ENCODE measurements around the gene FOXE1. TPM values are rescaled to one million over a fixed set of nuclear protein-coding genes. Genes with fewer than 3 reads are reported as not detected.
A peak's percentile ranks its signal among the peaks of the same experiment; 100 is the strongest.

The FOXE1 gene
- total and polyA plus RNA-seq, 10 of the 15 experiments (the other 5 are each of a cell fraction or from before 2014, with no cell fraction given), result not detected

- in situ Hi-C loops (cut with MboI), result no loop called here
- ATAC-seq (no peak), DNase-seq (ENCODE audit: low read depth, low spot score) (no peak), FAIRE-seq (no peak)
- CTCF ChIA-PET, result no interaction called here
- Histone ChIP-seq H3K27ac (ENCODE audit: control insufficient read depth, insufficient read depth) (no peak overlapping the region), H3K9me3 (replicated peaks; ENCODE audit: control insufficient read depth, insufficient read depth, low read length) (no peaks in the 10 kb centered on the region), H3K9ac (ENCODE audit: control insufficient read depth, insufficient read depth, low read length) (no peak overlapping the region), H3K4me3 (no peak overlapping the region), H3K4me2 (ENCODE audit: control insufficient read depth, insufficient read depth) (peak overlapping the region; percentile 77), H3K79me2 (ENCODE audit: control insufficient read depth, insufficient read depth, low read length) (no peaks in the 10 kb centered on the region), H3K36me3 (ENCODE audit: control insufficient read depth in 2 of 2, insufficient read depth in 2 of 2, low read length in 1 of 2) (no peaks in the 10 kb centered on the region), H2AFZ (ENCODE audit: control insufficient read depth, low read depth, low read length) (no peak overlapping the region), H4K20me1 (ENCODE audit: control insufficient read depth, insufficient read depth) (no peaks in the 10 kb centered on the region), H3K4me1 (ENCODE audit: control insufficient read depth, insufficient read depth, low read length) (no peaks in the 10 kb centered on the region; the same call in 1 of the 2 replicates), H3K27me3 (replicated peaks in 1 of 2; ENCODE audit: control insufficient read depth in 2 of 2, insufficient read depth in 2 of 2, low read length in 1 of 2) (peaks cover 0 to 2% of the 10 kb centered on the region in 2 experiments; a peak in 1 of 4 replicates)
- SMC1A ChIA-PET (ENCODE audit: uncharacterized antibody, unreplicated experiment), result no interaction called here
- intact Hi-C loops (cut with micrococcal nuclease; ENCODE audit: unreplicated experiment), result no loop called here
- 97% methylated on average over 4 of the region's 5 CpGs for WGBS (ENCODE audit: insufficient coverage, insufficient replicate concordance, low lambda C conversion rate, missing lambda C conversion rate)
- POLR2A ChIA-PET, result no interaction called here
- TF ChIP-seq SP1 (IDR thresholded peaks at IDR 0.05; ENCODE audit: low read depth, low read length) (no peak), MAX (IDR thresholded peaks at IDR 0.05; ENCODE audit: low read depth, low read length) (no peak), USF2 (IDR thresholded peaks at IDR 0.05; ENCODE audit: borderline replicate concordance, low read depth, low read length) (no peak), NBN (IDR thresholded peaks at IDR 0.05) (no peak), NFIC (IDR thresholded peaks at IDR 0.05; ENCODE audit: low read depth, low read length) (no peak), ZNF24 (IDR thresholded peaks at IDR 0.05) (no peak), RAD21 (IDR thresholded peaks at IDR 0.05; ENCODE audit: insufficient read depth, low read depth, low read length) (no peak), PML (IDR thresholded peaks at IDR 0.05; ENCODE audit: low read length) (no peak)
- RAD21 ChIA-PET (ENCODE audit: unreplicated experiment), result no interaction called here
- BruUV-seq (replicated peaks), result no TSS peak
These were observed 49.0 kb upstream of the FOXE1 start for GRCh38 chr9:97804059-97804365.

GRCh38 chr9:97806721-97807120 is 46.3 kb upstream of the FOXE1 start:
- Histone ChIP-seq H3K4me3 (no peak overlapping the region), H2AFZ (ENCODE audit: control insufficient read depth, low read depth, low read length) (no peak overlapping the region), H3K27ac (ENCODE audit: control insufficient read depth, insufficient read depth) (no peak overlapping the region), H3K4me2 (ENCODE audit: control insufficient read depth, insufficient read depth) (no peak overlapping the region), H3K79me2 (ENCODE audit: control insufficient read depth, insufficient read depth, low read length) (no peaks in the 10 kb centered on the region), H3K36me3 (ENCODE audit: control insufficient read depth in 2 of 2, insufficient read depth in 2 of 2, low read length in 1 of 2) (no peaks in the 10 kb centered on the region), H3K9ac (ENCODE audit: control insufficient read depth, insufficient read depth, low read length) (no peak overlapping the region), H3K9me3 (replicated peaks; ENCODE audit: control insufficient read depth, insufficient read depth, low read length) (no peaks in the 10 kb centered on the region), H3K27me3 (replicated peaks in 1 of 2; ENCODE audit: control insufficient read depth in 2 of 2, insufficient read depth in 2 of 2, low read length in 1 of 2) (peaks cover 0 to 2% of the 10 kb centered on the region in 2 experiments; a peak in 2 of 4 replicates), H4K20me1 (ENCODE audit: control insufficient read depth, insufficient read depth) (no peaks in the 10 kb centered on the region), H3K4me1 (ENCODE audit: control insufficient read depth, insufficient read depth, low read length) (no peaks in the 10 kb centered on the region; the same call in 1 of the 2 replicates)
- WGBS (ENCODE audit: insufficient coverage, insufficient replicate concordance, low lambda C conversion rate, missing lambda C conversion rate), result 0% methylated on average over 2 of the region's 2 CpGs
- intact Hi-C loops (cut with micrococcal nuclease; ENCODE audit: unreplicated experiment), result no loop called here
- in situ Hi-C loops (cut with MboI), result no loop called here
- CTCF ChIA-PET, result interaction anchor here (0.7 kb wide), 1 partner anchor 84 kb away, joined by 3 read pairs; no protein-coding TSS in a partner anchor
- POLR2A ChIA-PET, result no interaction called here
- DNase-seq (ENCODE audit: low read depth, low spot score) (no peak), ATAC-seq (no peak), FAIRE-seq (no peak)
- BruUV-seq (replicated peaks), result no TSS peak
- SMC1A ChIA-PET (ENCODE audit: uncharacterized antibody, unreplicated experiment), result interaction anchor here (0.6 kb wide), 1 partner anchor 1899 kb away, joined by 6 read pairs; no protein-coding TSS in a partner anchor
- RAD21 ChIA-PET (ENCODE audit: unreplicated experiment), result no interaction called here
- TF ChIP-seq SP1 (IDR thresholded peaks at IDR 0.05; ENCODE audit: low read depth, low read length) (no peak), IRF4 (IDR thresholded peaks at IDR 0.05; ENCODE audit: low read depth, low read length) (no peak), MYB (IDR thresholded peaks at IDR 0.05; ENCODE audit: borderline replicate concordance, low read depth, low read length) (no peak), LARP7 (IDR thresholded peaks at IDR 0.05) (no peak), YY1 (IDR thresholded peaks at IDR 0.05; ENCODE audit: low read depth, low read length) (no peak), SREBF1 (IDR thresholded peaks at IDR 0.05; ENCODE audit: low read length) (no peak), CBX3 (IDR thresholded peaks at IDR 0.05; ENCODE audit: borderline replicate concordance, low read depth) (no peak), SKIL (IDR thresholded peaks at IDR 0.05; ENCODE audit: low read depth, poor library complexity, severe bottlenecking) (no peak), CREB1 (IDR thresholded peaks at IDR 0.05; ENCODE audit: low read depth) (no peak), HDGF (IDR thresholded peaks at IDR 0.05) (no peak), DPF2 (IDR thresholded peaks at IDR 0.05) (no peak), HDAC2 (IDR thresholded peaks at IDR 0.05) (no peak), NFYB (IDR thresholded peaks at IDR 0.05; ENCODE audit: insufficient read depth, low read depth, low read length) (no peak)
